Left ventricle myocardium inferior (tissue), 1 donor: ENCODE measurements around the gene INTS12. TPM values are rescaled to one million over a fixed set of nuclear protein-coding genes. Genes with fewer than 3 reads are reported as not detected.

Source experiments
- DNase-seq: peaks from one replicate; pipeline ENCODE4 v3.0.0-alpha.2; 2020
- H3K27ac ChIP-seq: fragments of 200-600 bp; replicated peaks from 2 replicates; pipeline ENCODE4 v1.8.0; 2021
- H3K27me3 ChIP-seq: fragments of 200-600 bp; 2 replicates; pipeline ENCODE4 v1.8.0; 2021; ENCODE audit warnings: low read depth
- H3K36me3 ChIP-seq: fragments of 200-600 bp; 2 replicates; pipeline ENCODE4 v1.8.0; 2021
- H3K4me1 ChIP-seq: fragments of 200-600 bp; 2 replicates; pipeline ENCODE4 v1.8.0; 2021
- H3K4me3 ChIP-seq: fragments of 200-600 bp; 2 replicates; pipeline ENCODE4 v1.8.0; 2021; ENCODE audit warnings: mild to moderate bottlenecking, moderate library complexity
- H3K9me3 ChIP-seq: fragments of 200-600 bp; replicated peaks from 2 replicates; pipeline ENCODE4 v1.8.0; 2021
- CTCF ChIP-seq: fragments of 200-600 bp; IDR thresholded peaks from 2 replicates; pipeline ENCODE4 v1.8.0; 2021; ENCODE audit warnings: antibody characterized with exemption, mild to moderate bottlenecking, borderline replicate concordance
- intact Hi-C: fragments of 100-400 bp; cut with micrococcal nuclease; formaldehyde crosslinking; loops from one replicate; pipeline ENCODE4 v1.11.0; 2022
- total RNA-seq: library from RNA; stranded (reverse); fragmentation: NEBNext Ultra II Directional; extraction: Animal tissue kit (Norgen Biotek cat#: 25700); gene quantifications from one replicate; pipeline ENCODE4 v1.2.1, GENCODE V29; 2021
- donor health status: DM: no; HTN: yes; CAD: no; lungs with severe emphysema.

INTS12 gene
- total RNA-seq, 1 donor from 2014 or later = 20.6 TPM

GRCh38 chr4:105679186-105679585 is 29.3 kb downstream of the INTS12 start:
- Histone ChIP-seq H3K36me3 (peaks cover 20% of the 10 kb centered on the region), H3K9me3 (no peaks in the 10 kb centered on the region), H3K4me1 (no peaks in the 10 kb centered on the region), H3K27me3 (no peaks in the 10 kb centered on the region), H3K27ac (no peak overlapping the region), H3K4me3 (no peak overlapping the region)
- no peak for DNase-seq
- intact Hi-C loops = no loop called here
- TF ChIP-seq CTCF = no peak

- Histone ChIP-seq H3K27ac (no peak overlapping the region), H3K9me3 (no peaks in the 10 kb centered on the region), H3K4me3 (no peak overlapping the region), H3K36me3 (peaks cover 11% of the 10 kb centered on the region), H3K4me1 (no peaks in the 10 kb centered on the region), H3K27me3 (no peaks in the 10 kb centered on the region)
- no peak for TF ChIP-seq CTCF
- no peak for DNase-seq
- intact Hi-C loops = no loop called here
Observed at GRCh38 chr4:105677709-105678108, 30.8 kb downstream of the INTS12 start.

GRCh38 chr4:105674011-105674410 is 34.5 kb downstream of the INTS12 start:
- H3K4me1 ChIP-seq = no peaks in the 10 kb centered on the region
- no peaks in the 10 kb centered on the region for H3K27me3 ChIP-seq
- TF ChIP-seq CTCF = no peak
- no peaks in the 10 kb centered on the region for H3K36me3 ChIP-seq
- H3K4me3 ChIP-seq = no peak overlapping the region
- intact Hi-C loops = no loop called here
- no peaks in the 10 kb centered on the region for H3K9me3 ChIP-seq
- no peak overlapping the region for H3K27ac ChIP-seq
- DNase-seq = no peak

GRCh38 chr4:105671301-105671700 is 37.2 kb downstream of the INTS12 start:
- H3K9me3 ChIP-seq = no peaks in the 10 kb centered on the region
- H3K4me1 ChIP-seq = no peaks in the 10 kb centered on the region
- peaks cover 4% of the 10 kb centered on the region for H3K27me3 ChIP-seq
- no peak for DNase-seq
- intact Hi-C loops = no loop called here
- TF ChIP-seq CTCF = no peak
- no peak overlapping the region for H3K27ac ChIP-seq
- no peaks in the 10 kb centered on the region for H3K36me3 ChIP-seq
- H3K4me3 ChIP-seq = no peak overlapping the region

- intact Hi-C loops = no loop called here
- no peaks in the 10 kb centered on the region for H3K9me3 ChIP-seq
- DNase-seq = no peak
- no peak for TF ChIP-seq CTCF
- peaks cover 4% of the 10 kb centered on the region for H3K27me3 ChIP-seq
- no peaks in the 10 kb centered on the region for H3K4me1 ChIP-seq
- H3K36me3 ChIP-seq = no peaks in the 10 kb centered on the region
- H3K27ac ChIP-seq = no peak overlapping the region
- H3K4me3 ChIP-seq = no peak overlapping the region
Observed at GRCh38 chr4:105670684-105671083, 37.8 kb downstream of the INTS12 start.

- H3K4me3 ChIP-seq = no peak overlapping the region
Observed at GRCh38 chr4:105666693-105667092, 41.8 kb downstream of the INTS12 start.

More at GRCh38 chr4:105666693-105667092, 41.8 kb downstream of the INTS12 start:
- Histone ChIP-seq H3K27me3 (peaks cover 4% of the 10 kb centered on the region), H3K36me3 (no peaks in the 10 kb centered on the region), H3K9me3 (no peaks in the 10 kb centered on the region), H3K27ac (no peak overlapping the region), H3K4me1 (no peaks in the 10 kb centered on the region)
- TF ChIP-seq CTCF = peak; percentile 55
- intact Hi-C loops = loop anchor here (5.0 kb wide), 1 partner anchor 144 kb away; no protein-coding TSS in a partner anchor
- no peak for DNase-seq
